SJSA1 (cell line): ENCODE data around the gene PGAP1. TPM values are rescaled to one million over a fixed set of nuclear protein-coding genes. Genes with fewer than 3 reads are reported as not detected.

Source experiments
- DNase-seq, 2 experiments: peaks; one replicate each; pipeline ENCODE4 v3.0.0-alpha.2; 2015 to 2020; ENCODE audit warnings: low spot score in 2 of 2, low read depth in 1 of 2
- H3K27ac ChIP-seq: fragments of 250-450 bp; sonication (Bioruptor Pico); 2 replicates; pipeline ENCODE4 v1.5.1; 2020; ENCODE audit warnings: mild to moderate bottlenecking, moderate library complexity
- H3K27me3 ChIP-seq: fragments of 250-450 bp; sonication (Bioruptor Pico); replicated peaks from 2 replicates; pipeline ENCODE4 v1.5.1; 2020; ENCODE audit warnings: mild to moderate bottlenecking, moderate library complexity
- H3K36me3 ChIP-seq: fragments of 250-450 bp; sonication (Bioruptor Pico); 2 replicates; pipeline ENCODE4 v1.5.1; 2020; ENCODE audit warnings: mild to moderate bottlenecking
- H3K4me1 ChIP-seq: fragments of 250-450 bp; sonication (Bioruptor Pico); replicated peaks from 2 replicates; pipeline ENCODE4 v1.6.1; 2021; ENCODE audit warnings: mild to moderate bottlenecking
- H3K4me3 ChIP-seq: fragments of 250-450 bp; sonication (Bioruptor Pico); 2 replicates; pipeline ENCODE4 v1.5.1; 2020; ENCODE audit warnings: mild to moderate bottlenecking
- H3K9me3 ChIP-seq: fragments of 250-450 bp; sonication (Bioruptor Pico); replicated peaks from 2 replicates; pipeline ENCODE4 v1.5.1; 2020; ENCODE audit warnings: mild to moderate bottlenecking
- total RNA-seq: library from RNA; depleted of rRNA; stranded (reverse); fragments of >200 nt; shearing (Covaris generic); gene quantifications from 2 replicates; pipeline ENCODE4 v1.2.3, GENCODE V29; 2014

Gene PGAP1
- total RNA-seq, 1 experiment from 2014 or later, result 4.6 TPM

- no peaks in the 10 kb centered on the region for H3K9me3 ChIP-seq
- peaks cover 12% of the 10 kb centered on the region for H3K36me3 ChIP-seq
- no peak overlapping the region for H3K4me3 ChIP-seq
- H3K27me3 ChIP-seq, result no peaks in the 10 kb centered on the region
- no peak for DNase-seq
- no peak overlapping the region for H3K27ac ChIP-seq
- H3K4me1 ChIP-seq, result no peaks in the 10 kb centered on the region
Measured at GRCh38 chr2:196900843-196901242, 25.7 kb downstream of the PGAP1 start.

- H3K4me3 ChIP-seq, result no peak overlapping the region
- no peak overlapping the region for H3K27ac ChIP-seq
- DNase-seq, result no peak
- H3K36me3 ChIP-seq, result peaks cover 12% of the 10 kb centered on the region
- H3K27me3 ChIP-seq, result no peaks in the 10 kb centered on the region
- no peaks in the 10 kb centered on the region for H3K9me3 ChIP-seq
- H3K4me1 ChIP-seq, result no peaks in the 10 kb centered on the region
Measured at GRCh38 chr2:196899976-196900375, 26.5 kb downstream of the PGAP1 start.

- Histone ChIP-seq H3K4me3 (no peak overlapping the region), H3K9me3 (no peaks in the 10 kb centered on the region), H3K4me1 (no peaks in the 10 kb centered on the region), H3K27me3 (no peaks in the 10 kb centered on the region), H3K36me3 (no peaks in the 10 kb centered on the region), H3K27ac (no peak overlapping the region)
- DNase-seq, result no peak
Measured at GRCh38 chr2:196891136-196891535, 35.4 kb downstream of the PGAP1 start.

- Histone ChIP-seq H3K36me3 (no peaks in the 10 kb centered on the region), H3K4me1 (no peaks in the 10 kb centered on the region), H3K27ac (no peak overlapping the region), H3K27me3 (no peaks in the 10 kb centered on the region), H3K4me3 (no peak overlapping the region), H3K9me3 (no peaks in the 10 kb centered on the region)
- DNase-seq, result no peak
Measured at GRCh38 chr2:196887431-196887830, 39.1 kb downstream of the PGAP1 start.

GRCh38 chr2:196884368-196884767 is 42.1 kb downstream of the PGAP1 start:
- H3K36me3 ChIP-seq, result peaks cover 11% of the 10 kb centered on the region
- no peak for DNase-seq
- no peaks in the 10 kb centered on the region for H3K27me3 ChIP-seq
- no peak overlapping the region for H3K4me3 ChIP-seq
- no peaks in the 10 kb centered on the region for H3K9me3 ChIP-seq
- no peaks in the 10 kb centered on the region for H3K4me1 ChIP-seq
- no peak overlapping the region for H3K27ac ChIP-seq

- no peak for DNase-seq
- no peaks in the 10 kb centered on the region for H3K4me1 ChIP-seq
- no peaks in the 10 kb centered on the region for H3K9me3 ChIP-seq
- peaks cover 25% of the 10 kb centered on the region for H3K36me3 ChIP-seq
- H3K27ac ChIP-seq, result no peak overlapping the region
- no peaks in the 10 kb centered on the region for H3K27me3 ChIP-seq
- no peak overlapping the region for H3K4me3 ChIP-seq
Measured at GRCh38 chr2:196876364-196876763, 50.1 kb downstream of the PGAP1 start.

GRCh38 chr2:196875414-196875813 is 51.1 kb downstream of the PGAP1 start:
- Histone ChIP-seq H3K9me3 (no peaks in the 10 kb centered on the region), H3K27me3 (no peaks in the 10 kb centered on the region), H3K4me3 (no peak overlapping the region), H3K36me3 (peaks cover 22% of the 10 kb centered on the region), H3K4me1 (no peaks in the 10 kb centered on the region), H3K27ac (no peak overlapping the region)
- no peak for DNase-seq

- H3K9me3 ChIP-seq, result no peaks in the 10 kb centered on the region
- no peaks in the 10 kb centered on the region for H3K27me3 ChIP-seq
- no peak overlapping the region for H3K4me3 ChIP-seq
- DNase-seq, result no peak
- no peaks in the 10 kb centered on the region for H3K4me1 ChIP-seq
- peaks cover 8% of the 10 kb centered on the region for H3K36me3 ChIP-seq
- H3K27ac ChIP-seq, result no peak overlapping the region
Measured at GRCh38 chr2:196873511-196873910, 53.0 kb downstream of the PGAP1 start.

GRCh38 chr2:196854629-196855028 is 71.9 kb downstream of the PGAP1 start:
- no peaks in the 10 kb centered on the region for H3K9me3 ChIP-seq
- no peaks in the 10 kb centered on the region for H3K4me1 ChIP-seq
- H3K36me3 ChIP-seq, result peaks cover under 1% of the 10 kb centered on the region; the same call in 1 of the 2 replicates
- DNase-seq, result no peak
- no peak overlapping the region for H3K27ac ChIP-seq
- no peaks in the 10 kb centered on the region for H3K27me3 ChIP-seq
- no peak overlapping the region for H3K4me3 ChIP-seq

GRCh38 chr2:196853301-196854087 is 73.0 kb downstream of the PGAP1 start:
- Histone ChIP-seq H3K4me1 (no peaks in the 10 kb centered on the region), H3K4me3 (no peak overlapping the region), H3K27ac (no peak overlapping the region), H3K9me3 (no peaks in the 10 kb centered on the region), H3K27me3 (no peaks in the 10 kb centered on the region), H3K36me3 (no peaks in the 10 kb centered on the region)
- no peak for DNase-seq

- no peaks in the 10 kb centered on the region for H3K36me3 ChIP-seq
- H3K27ac ChIP-seq, result no peak overlapping the region
- H3K9me3 ChIP-seq, result no peaks in the 10 kb centered on the region
- no peak overlapping the region for H3K4me3 ChIP-seq
- DNase-seq, result no peak
- no peaks in the 10 kb centered on the region for H3K27me3 ChIP-seq
- no peaks in the 10 kb centered on the region for H3K4me1 ChIP-seq
Measured at GRCh38 chr2:196851088-196851487, 75.4 kb downstream of the PGAP1 start.

GRCh38 chr2:196849895-196850294 is 76.6 kb downstream of the PGAP1 start:
- Histone ChIP-seq H3K4me3 (no peak overlapping the region), H3K27me3 (no peaks in the 10 kb centered on the region), H3K27ac (no peak overlapping the region), H3K36me3 (no peaks in the 10 kb centered on the region), H3K4me1 (no peaks in the 10 kb centered on the region), H3K9me3 (no peaks in the 10 kb centered on the region)
- no peak for DNase-seq

- H3K36me3 ChIP-seq, result no peaks in the 10 kb centered on the region
- no peak overlapping the region for H3K4me3 ChIP-seq
- H3K4me1 ChIP-seq, result no peaks in the 10 kb centered on the region
- no peak overlapping the region for H3K27ac ChIP-seq
- H3K27me3 ChIP-seq, result no peaks in the 10 kb centered on the region
- DNase-seq, result no peak
- H3K9me3 ChIP-seq, result no peaks in the 10 kb centered on the region
Measured at GRCh38 chr2:196846295-196846694, 80.2 kb downstream of the PGAP1 start.

GRCh38 chr2:196845371-196845770 is 81.1 kb downstream of the PGAP1 start:
- no peaks in the 10 kb centered on the region for H3K9me3 ChIP-seq
- H3K4me1 ChIP-seq, result no peaks in the 10 kb centered on the region
- DNase-seq, result no peak
- H3K4me3 ChIP-seq, result no peak overlapping the region
- no peaks in the 10 kb centered on the region for H3K36me3 ChIP-seq
- no peaks in the 10 kb centered on the region for H3K27me3 ChIP-seq
- H3K27ac ChIP-seq, result no peak overlapping the region

- Histone ChIP-seq H3K9me3 (no peaks in the 10 kb centered on the region), H3K4me1 (no peaks in the 10 kb centered on the region), H3K27ac (no peak overlapping the region), H3K36me3 (no peaks in the 10 kb centered on the region), H3K4me3 (no peak overlapping the region), H3K27me3 (no peaks in the 10 kb centered on the region)
- DNase-seq, result no peak
Measured at GRCh38 chr2:196840171-196840570, 86.3 kb downstream of the PGAP1 start.
